Measurements from ENCODE around the gene MAML1. TPM values are rescaled to one million over a fixed set of nuclear protein-coding genes. Genes with fewer than 3 reads are reported as not detected.

Gene MAML1
- total and polyA plus RNA-seq, 10 of the 15 experiments (the other 5 are each of a cell fraction or from before 2014, with no cell fraction given), result 0.42 to 23.9 (median 7.3) TPM

DNA sequence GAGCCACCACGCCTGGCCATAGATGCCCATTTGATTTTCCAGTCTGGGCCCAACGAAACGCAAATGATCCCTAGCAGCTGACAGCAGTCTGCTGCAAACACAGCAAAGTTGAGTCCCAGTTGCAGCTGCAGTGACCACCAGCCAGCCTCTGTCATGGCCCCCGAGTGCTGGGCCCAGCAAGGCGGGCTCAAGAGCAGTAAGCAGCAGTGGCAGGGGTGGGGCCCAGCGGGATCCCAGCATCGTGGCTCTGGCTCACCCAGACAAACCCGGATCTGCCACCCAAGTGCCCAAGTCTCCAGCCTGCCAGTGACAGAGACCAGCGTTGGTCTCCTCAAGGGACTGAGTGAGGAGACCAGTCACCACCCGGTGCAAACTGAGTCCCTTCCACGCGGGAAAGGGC, 54.2 kb downstream of the MAML1 start:
- SMC1A ChIA-PET (ENCODE audit: uncharacterized antibody, unreplicated experiment), result no interaction called here
- POLR2A ChIA-PET, result no interaction called here
- DNase-seq (ENCODE audit: low read depth, low spot score), result no peak
- no peak overlapping the region for H2AFZ ChIP-seq (ENCODE audit: control insufficient read depth, low read depth, low read length)
- H3K9ac ChIP-seq (ENCODE audit: control insufficient read depth, insufficient read depth, low read length), result no peak overlapping the region
- H3K4me1 ChIP-seq (ENCODE audit: control insufficient read depth, insufficient read depth, low read length), result no peaks in the 10 kb centered on the region
- intact Hi-C loops (cut with micrococcal nuclease; ENCODE audit: unreplicated experiment) (no loop called here), in situ Hi-C loops (cut with MboI) (loop anchor here (25.0 kb wide), 1 partner anchor 300 kb away; no protein-coding TSS in a partner anchor)
- H3K9me3 ChIP-seq (replicated peaks; ENCODE audit: control insufficient read depth, insufficient read depth, low read length), result no peaks in the 10 kb centered on the region
- 87% methylated on average over 12 of the region's 12 CpGs for WGBS (ENCODE audit: insufficient coverage, insufficient replicate concordance, low lambda C conversion rate, missing lambda C conversion rate)
- CTCF ChIA-PET, result no interaction called here
- no peak for TF ChIP-seq POLR2A (IDR thresholded peaks at IDR 0.05; ENCODE audit: low read depth, low read length)
- TF ChIP-seq CEBPB (IDR thresholded peaks at IDR 0.05; ENCODE audit: borderline replicate concordance in 1 of 2, low read depth in 2 of 2, low read length in 2 of 2), result no peak
- no peak for TF ChIP-seq BCLAF1 (IDR thresholded peaks at IDR 0.05)
- TF ChIP-seq KAT2A (conservative IDR thresholded peaks at IDR 0.05; ENCODE audit: control insufficient read depth, low read depth, low read length), result no peak
- no peak for TF ChIP-seq HDAC2 (IDR thresholded peaks at IDR 0.05)
- no peak for TF ChIP-seq MYB (IDR thresholded peaks at IDR 0.05; ENCODE audit: borderline replicate concordance, low read depth, low read length)
- TF ChIP-seq BACH1 (IDR thresholded peaks at IDR 0.05; ENCODE audit: borderline replicate concordance), result no peak
- no peak for TF ChIP-seq SMC3 (IDR thresholded peaks at IDR 0.05; ENCODE audit: borderline replicate concordance, low read length)
- TF ChIP-seq CEBPZ (IDR thresholded peaks at IDR 0.05; ENCODE audit: low read depth, low read length), result no peak
- TF ChIP-seq RAD51 (IDR thresholded peaks at IDR 0.05), result no peak
- no peak for TF ChIP-seq JUND (IDR thresholded peaks at IDR 0.05; ENCODE audit: low read depth, low read length)
- no peaks in the 10 kb centered on the region for H3K79me2 ChIP-seq (ENCODE audit: control insufficient read depth, insufficient read depth, low read length)
- H3K27ac ChIP-seq (ENCODE audit: control insufficient read depth, insufficient read depth), result no peak overlapping the region
- no peak overlapping the region for H3K4me2 ChIP-seq (ENCODE audit: control insufficient read depth, insufficient read depth)
- no peak overlapping the region for H3K4me3 ChIP-seq
- no peak for FAIRE-seq
- no peaks in the 10 kb centered on the region for H4K20me1 ChIP-seq (ENCODE audit: control insufficient read depth, insufficient read depth)
- H3K27me3 ChIP-seq (replicated peaks in 1 of 2; ENCODE audit: control insufficient read depth in 2 of 2, insufficient read depth in 2 of 2, low read length in 1 of 2), result no peaks in the 10 kb centered on the region
- ATAC-seq, result no peak
- no TSS peak for BruUV-seq (replicated peaks)
- no peaks in the 10 kb centered on the region for H3K36me3 ChIP-seq (ENCODE audit: control insufficient read depth in 2 of 2, insufficient read depth in 2 of 2, low read length in 1 of 2)
- RAD21 ChIA-PET (ENCODE audit: unreplicated experiment), result no interaction called here
